Retina (tissue), 1 donor: Measurements from ENCODE around the gene ZNF546.

Experiments used
- DNase-seq: peaks from one replicate; pipeline ENCODE4 v3.0.0-alpha.2; 2016

Gene ZNF546

DNA sequence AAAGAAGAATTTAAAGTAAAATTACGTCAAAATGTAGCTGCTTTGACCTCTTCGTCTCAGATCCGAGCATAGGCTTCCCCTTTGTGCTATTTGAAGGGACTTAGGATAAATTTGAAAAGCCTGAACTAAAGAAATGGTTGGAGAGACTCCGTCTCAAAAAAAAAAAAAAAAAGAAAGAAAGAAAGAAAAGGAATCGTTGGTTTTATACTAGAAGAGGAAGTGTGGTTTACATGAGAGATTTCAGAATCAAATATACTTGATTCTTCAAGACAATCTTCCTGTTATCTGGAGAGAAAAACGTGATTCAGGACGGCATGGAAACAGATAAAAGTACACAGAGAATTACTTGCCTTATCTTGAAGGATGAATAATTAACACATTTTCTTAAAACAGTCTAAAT is 59.6 kb downstream of the ZNF546 start:
- no peak for DNase-seq

DNA sequence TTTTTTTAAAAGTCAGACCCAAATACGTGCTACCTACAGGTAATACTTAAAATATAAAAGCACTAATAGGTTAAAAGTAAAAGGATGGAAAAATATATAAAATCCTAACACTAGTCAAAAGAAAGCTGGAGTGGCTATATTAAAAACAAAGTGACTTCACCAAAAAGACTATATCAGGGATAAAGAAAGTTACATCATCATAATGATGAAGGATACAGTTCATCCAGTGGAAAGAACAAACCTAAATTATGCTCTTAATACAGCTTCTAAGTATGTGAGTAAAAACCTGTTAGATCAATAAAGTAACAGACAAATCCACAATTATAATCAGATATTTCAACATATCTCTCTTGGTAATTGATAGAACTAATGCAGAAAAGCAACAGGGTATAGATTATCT is 60.3 kb downstream of the ZNF546 start:
- no peak for DNase-seq

DNA sequence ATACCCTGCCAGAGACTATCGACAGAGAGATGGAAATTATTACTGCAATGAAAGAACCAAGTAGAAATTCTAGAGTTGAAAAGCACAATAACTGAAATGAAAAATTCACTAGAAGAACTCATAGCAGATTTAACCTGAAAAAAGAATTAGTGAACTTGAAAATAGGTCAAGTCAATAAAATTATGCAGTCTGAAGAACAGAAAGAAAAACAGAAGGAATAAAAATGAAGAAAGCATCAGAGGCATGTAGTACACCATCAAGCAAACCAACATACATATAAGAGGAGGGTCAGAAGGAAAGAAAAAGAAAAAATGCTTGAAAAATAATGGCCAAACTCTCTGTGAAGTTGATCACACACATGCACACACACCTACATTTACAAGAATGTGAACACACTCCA is 62.8 kb downstream of the ZNF546 start:
- DNase-seq = no peak

DNA sequence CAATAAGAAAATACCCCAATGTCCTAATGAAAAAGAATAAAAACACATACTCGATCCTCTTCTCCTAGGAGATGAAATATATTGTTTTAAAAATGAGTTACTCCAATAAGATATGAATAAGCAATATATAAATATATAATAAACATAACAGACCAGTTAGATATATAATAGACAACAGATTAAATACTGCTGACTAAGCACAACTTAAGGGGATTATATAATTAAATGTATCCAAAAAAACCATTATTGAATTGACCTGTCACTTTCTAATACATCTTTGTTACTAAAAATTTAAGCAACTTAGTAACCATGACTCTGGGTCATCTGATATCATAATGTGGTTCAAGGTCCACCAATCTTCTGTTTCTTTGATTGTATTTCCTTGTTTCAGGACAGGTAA is 73.2 kb downstream of the ZNF546 start:
- DNase-seq = no peak
